Stimulated activated CD8-positive, alpha-beta memory T cell treated with anti-CD3 and anti-CD28 coated beads, Interleukin-12 subunit alpha, Interleukin-12 subunit beta, amount 100 ng/mL, for 24 hours (primary cell): ENCODE results near the gene NUDT4.
"Not testable (repeated sequence)": the region's sequence is repeated elsewhere in the genome, so short reads cannot be mapped to it uniquely, and the experiment has no call there.

ENCODE experiments used
- DNase-seq: peaks from one replicate; pipeline ENCODE4 v3.0.0-alpha.2; 2020; ENCODE audit errors: extremely low read depth

The NUDT4 gene

DNA sequence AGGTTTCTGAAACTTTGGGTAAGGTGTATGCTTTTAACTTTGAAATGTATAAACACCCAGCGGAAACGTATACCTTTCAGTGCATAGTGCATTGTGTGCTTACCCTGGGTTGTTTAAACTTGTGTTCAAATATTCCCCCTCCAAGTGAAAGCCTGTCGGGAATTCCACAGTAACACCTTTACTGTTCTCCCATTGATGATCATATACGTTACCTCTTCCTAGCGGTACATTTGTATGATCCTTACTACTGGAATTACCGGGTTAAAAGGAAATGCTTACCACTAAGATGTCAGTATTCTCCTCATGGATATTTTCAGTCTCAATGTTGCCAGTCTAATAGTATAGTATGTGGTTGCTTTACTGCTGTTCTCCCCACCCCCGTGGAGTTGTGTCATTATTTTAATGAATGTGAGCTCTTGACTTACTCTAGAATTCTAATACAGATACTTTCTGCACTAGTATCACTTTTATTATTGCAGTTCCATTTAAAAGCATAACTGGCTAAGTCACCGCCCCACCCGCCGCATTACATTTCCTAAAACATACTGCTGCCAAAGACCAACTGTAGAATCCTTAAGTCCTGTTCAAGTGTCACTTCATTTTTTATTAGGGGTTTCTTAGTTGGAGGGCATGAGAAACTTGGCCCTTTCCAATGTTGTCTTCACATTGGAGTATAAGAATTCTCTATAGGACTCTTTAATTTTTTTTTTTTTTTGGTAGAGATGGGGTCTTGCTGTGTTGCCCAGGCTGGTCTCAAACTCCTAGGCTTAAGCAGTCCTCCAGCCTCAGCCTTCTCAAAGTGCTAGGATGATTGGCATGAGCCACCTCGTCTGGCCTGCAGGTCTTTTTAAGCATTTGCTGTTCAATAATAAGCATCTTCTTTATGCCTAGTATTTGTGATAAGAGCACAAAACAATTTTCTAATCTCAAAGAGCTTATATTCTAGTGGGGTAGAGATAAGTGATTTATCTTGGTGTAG is 24.9 kb downstream of the NUDT4 start:
- DNase-seq: no peak

GRCh38 chr12:93403988-93404803 is 26.5 kb downstream of the NUDT4 start:
- no peak for DNase-seq

GRCh38 chr12:93404961-93405849 is 27.5 kb downstream of the NUDT4 start:
- no peak for DNase-seq

GRCh38 chr12:93407054-93407962 is 29.6 kb downstream of the NUDT4 start:
- DNase-seq: no peak

GRCh38 chr12:93407963-93408283 is 30.2 kb downstream of the NUDT4 start:
- no peak for DNase-seq

GRCh38 chr12:93408813-93409212 is 31.1 kb downstream of the NUDT4 start:
- no peak for DNase-seq

- DNase-seq: not testable (repeated sequence)
These were observed 31.8 kb downstream of the NUDT4 start for GRCh38 chr12:93409343-93410187.

DNA sequence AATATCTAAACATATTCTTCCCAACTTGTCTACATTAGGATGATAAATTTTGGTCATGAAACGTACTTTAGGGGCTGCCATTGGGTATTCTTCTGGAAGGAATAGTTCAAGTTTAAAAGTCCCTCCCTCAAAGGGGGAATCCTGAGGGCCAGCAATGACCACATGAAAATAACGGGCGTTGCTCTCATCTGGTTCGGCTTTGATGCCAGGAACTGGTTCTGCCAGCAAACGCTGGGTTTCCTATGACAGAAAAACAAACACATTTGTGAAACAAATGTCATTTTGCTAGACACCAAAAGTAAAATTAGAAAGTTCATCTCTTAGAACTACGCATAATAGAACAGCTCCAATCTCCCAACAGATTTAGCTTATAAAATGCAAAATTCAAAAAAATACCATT is 33.3 kb downstream of the NUDT4 start:
- DNase-seq: not testable (repeated sequence)

- not testable (repeated sequence) for DNase-seq
These were observed 34.7 kb downstream of the NUDT4 start for GRCh38 chr12:93412396-93412795.

- DNase-seq: no peak
These were observed 35.3 kb downstream of the NUDT4 start for GRCh38 chr12:93413064-93413463.

DNA sequence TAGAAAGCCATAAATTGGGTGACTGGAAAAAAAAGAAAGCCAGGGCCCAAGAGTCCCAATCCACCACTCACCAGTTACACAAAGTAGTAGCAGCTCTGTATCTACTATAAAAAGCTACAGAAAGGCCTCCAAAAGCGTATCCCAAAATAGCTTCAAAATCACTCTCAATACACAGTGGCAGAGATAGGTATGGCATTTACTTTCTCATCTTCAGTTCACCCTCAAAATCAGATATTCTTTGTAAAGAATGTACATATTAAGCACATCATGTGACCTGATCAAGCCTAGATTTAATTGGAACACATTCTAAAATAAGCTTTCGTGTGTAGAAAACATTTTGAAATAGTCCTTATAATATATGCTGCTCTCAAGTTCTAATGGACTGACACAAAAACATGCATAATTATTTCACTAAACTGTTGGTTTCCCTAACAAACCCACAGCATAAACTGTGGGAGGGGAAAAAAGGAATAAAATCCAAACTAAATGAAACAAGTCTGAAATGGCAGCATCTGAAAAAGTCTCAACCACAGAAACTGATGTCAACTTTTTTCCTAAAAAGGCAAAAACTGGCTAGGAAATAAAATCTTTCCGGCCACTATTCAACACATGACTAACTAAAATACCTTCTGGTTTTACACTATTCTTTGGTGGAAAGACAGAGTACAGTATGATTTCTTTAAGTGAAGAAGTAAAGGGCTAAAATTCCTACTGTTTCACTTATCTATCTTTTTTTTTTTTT is 38.2 kb downstream of the NUDT4 start:
- DNase-seq: no peak

- DNase-seq: no peak
These were observed 40.3 kb downstream of the NUDT4 start for GRCh38 chr12:93417967-93418480.

GRCh38 chr12:93419388-93420034 is 41.8 kb downstream of the NUDT4 start:
- no peak for DNase-seq

- no peak for DNase-seq
These were observed 44.3 kb downstream of the NUDT4 start for GRCh38 chr12:93422050-93422449.

DNA sequence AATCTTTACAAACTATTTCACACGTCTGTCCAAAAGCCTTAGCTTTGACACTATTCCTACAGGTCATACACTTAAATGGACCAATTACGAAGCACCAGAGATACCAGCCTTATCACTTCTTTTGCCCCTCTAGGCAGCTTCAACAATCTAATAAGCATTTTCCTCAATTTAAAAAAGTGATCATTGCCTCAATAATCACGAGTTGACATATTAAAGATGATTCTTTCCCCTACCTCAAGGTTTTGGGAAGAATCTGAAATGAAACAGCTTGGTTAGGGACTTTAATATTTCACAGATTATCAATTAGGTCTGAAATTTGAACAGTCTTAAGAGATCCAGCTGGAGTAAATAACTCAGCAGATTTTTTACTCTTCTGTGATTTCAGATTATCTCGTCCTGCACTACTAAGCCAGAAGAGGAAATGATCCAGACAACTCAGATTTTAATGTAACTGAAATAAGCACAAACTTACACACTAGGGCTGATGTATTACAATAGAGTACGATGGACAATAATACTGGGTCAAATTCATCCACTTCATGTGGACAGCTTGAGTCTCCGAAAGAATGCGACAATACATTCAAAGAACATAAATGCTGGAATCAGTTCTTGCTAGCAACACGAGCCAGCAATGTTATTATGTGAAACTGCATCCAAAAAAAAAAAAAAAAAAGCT is 48.1 kb downstream of the NUDT4 start:
- no peak for DNase-seq

DNA sequence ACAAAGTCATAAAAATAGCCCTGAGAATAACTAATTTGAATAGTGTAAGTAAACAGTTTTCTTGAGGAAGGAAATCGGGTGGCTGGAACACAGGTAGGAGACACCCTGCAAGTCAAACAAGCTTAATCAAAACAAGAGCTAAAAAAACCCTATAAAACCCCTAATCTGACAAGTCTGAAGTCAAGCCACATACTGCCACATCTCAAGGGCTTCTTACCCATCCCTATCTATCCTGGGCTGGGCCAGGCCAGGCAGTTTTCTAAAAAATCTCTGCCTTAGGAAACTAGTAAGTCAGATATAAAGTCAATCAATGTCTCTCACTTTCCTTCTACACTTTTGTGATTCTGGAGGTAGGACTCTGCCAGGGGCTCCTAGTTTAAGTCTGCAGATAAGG is 48.7 kb downstream of the NUDT4 start:
- no peak for DNase-seq

DNA sequence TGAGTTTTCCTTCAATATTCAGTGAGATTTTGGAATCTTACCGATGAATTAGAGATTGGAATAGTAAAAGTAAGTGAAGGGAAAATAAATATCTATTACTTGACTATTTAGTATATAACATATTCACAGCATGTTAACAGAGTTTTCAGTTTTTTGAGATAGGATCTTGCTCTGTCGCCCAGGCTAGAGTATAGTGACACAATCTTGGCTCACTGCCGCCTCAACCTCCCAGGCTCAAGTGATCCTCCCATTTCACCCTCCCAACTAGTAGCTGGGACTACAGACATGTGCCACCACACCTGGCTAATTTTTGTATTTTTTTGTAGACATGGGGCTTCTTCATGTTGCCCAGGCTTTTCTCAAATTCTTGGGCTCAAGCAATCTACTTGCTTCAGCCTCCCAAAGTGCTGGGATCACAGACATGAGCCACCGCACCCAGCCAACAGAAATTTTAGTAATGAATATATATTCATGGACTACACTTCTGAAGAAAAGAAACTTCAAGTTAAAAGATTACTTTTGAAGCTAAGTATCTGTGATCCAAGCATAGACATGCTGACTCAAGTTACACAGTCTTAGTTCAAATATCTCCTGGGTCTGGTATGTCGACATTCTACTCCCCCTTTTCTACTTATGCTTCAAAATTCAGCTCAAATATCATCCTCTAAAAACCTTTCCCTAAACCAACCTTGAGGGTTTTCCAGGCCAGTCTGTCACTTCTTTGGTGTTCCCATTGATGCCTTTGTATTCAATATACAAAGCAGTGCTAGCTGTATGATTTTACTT is 50.2 kb downstream of the NUDT4 start:
- DNase-seq: no peak
